ENCODE measurements around the gene ARID5B. TPM values are rescaled to one million over a fixed set of nuclear protein-coding genes. Genes with fewer than 3 reads are reported as not detected.

The ARID5B gene
- total RNA-seq, 1 donor from 2014 or later, result 76.8 TPM

DNA sequence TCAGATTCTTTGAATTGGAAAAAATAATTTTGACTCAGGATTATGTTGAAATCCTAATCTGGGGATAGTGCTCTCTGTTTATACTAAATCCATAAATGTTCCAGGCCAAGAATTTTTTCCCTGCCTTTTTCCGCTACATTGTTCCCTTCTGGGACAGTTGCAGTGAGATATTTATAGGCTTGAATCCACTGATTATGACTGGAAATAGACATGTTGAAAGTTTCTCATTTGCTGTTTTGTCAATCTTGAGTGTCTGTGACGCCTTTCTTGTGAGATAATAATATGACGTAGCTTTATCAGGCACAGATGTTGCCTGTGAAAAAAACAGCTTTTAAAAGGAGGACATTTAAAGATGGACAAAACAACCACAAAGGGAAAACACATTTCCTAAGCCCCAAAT, 155.9 kb downstream of the ARID5B start:
- no peak for DNase-seq
- H3K36me3 Mint-ChIP-seq (ENCODE audit: low read depth), result peaks cover 93% of the 10 kb centered on the region
- no peak for ATAC-seq (ENCODE audit: low read depth)
- peaks cover 94% of the 10 kb centered on the region for H3K4me1 Mint-ChIP-seq
- H3K4me3 Mint-ChIP-seq, result no peak overlapping the region
- peak overlapping the region; percentile 41 for H3K27ac Mint-ChIP-seq
- intact Hi-C loops (cut with micrococcal nuclease), result loop anchor here (10.0 kb wide), 1 partner anchor 773 kb away; no protein-coding TSS in a partner anchor
- H3K27me3 Mint-ChIP-seq, result no peaks in the 10 kb centered on the region
- ChIA-PET POLR2A (interaction anchor here (2.1 kb wide), 1 partner anchor 23 kb away, joined by 9 read pairs; no protein-coding TSS in a partner anchor), CTCF (no interaction called here)
- H3K9me3 Mint-ChIP-seq, result peaks cover 2% of the 10 kb centered on the region
- TF ChIP-seq, protein P1, sequence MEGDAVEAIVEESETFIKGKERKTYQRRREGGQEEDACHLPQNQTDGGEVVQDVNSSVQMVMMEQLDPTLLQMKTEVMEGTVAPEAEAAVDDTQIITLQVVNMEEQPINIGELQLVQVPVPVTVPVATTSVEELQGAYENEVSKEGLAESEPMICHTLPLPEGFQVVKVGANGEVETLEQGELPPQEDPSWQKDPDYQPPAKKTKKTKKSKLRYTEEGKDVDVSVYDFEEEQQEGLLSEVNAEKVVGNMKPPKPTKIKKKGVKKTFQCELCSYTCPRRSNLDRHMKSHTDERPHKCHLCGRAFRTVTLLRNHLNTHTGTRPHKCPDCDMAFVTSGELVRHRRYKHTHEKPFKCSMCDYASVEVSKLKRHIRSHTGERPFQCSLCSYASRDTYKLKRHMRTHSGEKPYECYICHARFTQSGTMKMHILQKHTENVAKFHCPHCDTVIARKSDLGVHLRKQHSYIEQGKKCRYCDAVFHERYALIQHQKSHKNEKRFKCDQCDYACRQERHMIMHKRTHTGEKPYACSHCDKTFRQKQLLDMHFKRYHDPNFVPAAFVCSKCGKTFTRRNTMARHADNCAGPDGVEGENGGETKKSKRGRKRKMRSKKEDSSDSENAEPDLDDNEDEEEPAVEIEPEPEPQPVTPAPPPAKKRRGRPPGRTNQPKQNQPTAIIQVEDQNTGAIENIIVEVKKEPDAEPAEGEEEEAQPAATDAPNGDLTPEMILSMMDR (IDR thresholded peaks at IDR 0.05), result no peak

DNA sequence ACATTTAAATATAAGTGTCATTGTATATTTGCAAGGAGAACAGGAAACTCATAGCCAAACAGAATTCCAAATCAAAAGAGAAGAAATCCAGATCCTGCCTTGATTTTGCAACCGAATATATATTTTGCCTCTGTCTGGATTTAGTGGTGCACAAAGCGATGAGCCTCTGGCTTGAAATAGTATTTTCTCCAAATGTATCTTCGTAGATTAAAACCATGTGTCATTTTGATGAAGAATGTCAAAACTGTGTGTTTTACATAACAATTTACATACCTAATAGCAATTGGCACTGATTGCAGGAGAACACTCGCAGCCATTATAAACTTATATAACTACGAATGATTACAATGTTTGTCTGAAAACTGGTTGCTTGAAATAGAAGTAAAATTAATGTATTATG, 156.4 kb downstream of the ARID5B start:
- TF ChIP-seq, protein P1 (IDR thresholded peaks at IDR 0.05), result no peak
- peaks cover 93% of the 10 kb centered on the region for H3K36me3 Mint-ChIP-seq (ENCODE audit: low read depth)
- ChIA-PET POLR2A (interaction anchor here (2.7 kb wide), 1 partner anchor 22 kb away, joined by 14 read pairs; no protein-coding TSS in a partner anchor), CTCF (no interaction called here)
- no peaks in the 10 kb centered on the region for H3K9me3 Mint-ChIP-seq
- peak overlapping the region; percentile 41 for H3K27ac Mint-ChIP-seq
- H3K27me3 Mint-ChIP-seq, result no peaks in the 10 kb centered on the region
- intact Hi-C loops (cut with micrococcal nuclease), result loop anchor here (10.0 kb wide), 1 partner anchor 773 kb away; no protein-coding TSS in a partner anchor
- DNase-seq, result no peak
- H3K4me1 Mint-ChIP-seq, result peaks cover 93% of the 10 kb centered on the region
- no peak overlapping the region for H3K4me3 Mint-ChIP-seq
- ATAC-seq (ENCODE audit: low read depth), result no peak

DNA sequence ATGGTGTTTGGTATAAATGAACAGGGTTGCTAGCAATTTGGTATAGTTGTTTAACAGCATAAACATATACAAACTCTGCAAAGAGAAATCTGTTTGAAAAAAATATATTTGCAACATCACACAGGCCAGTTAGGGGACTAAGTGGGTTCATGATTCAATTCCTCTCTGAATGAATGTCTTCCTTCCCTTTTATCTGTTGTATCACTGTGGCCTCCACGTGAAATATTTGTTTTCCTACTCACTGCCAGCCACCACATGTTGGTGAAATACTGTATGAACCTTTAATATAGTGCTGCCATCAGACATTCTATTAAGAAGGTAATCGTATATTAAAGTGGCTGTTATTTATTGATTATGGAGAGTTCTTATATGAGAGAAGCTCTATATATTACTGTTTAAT, 157.0 kb downstream of the ARID5B start:
- Mint-ChIP-seq H3K4me3 (no peak overlapping the region), H3K27me3 (no peaks in the 10 kb centered on the region), H3K4me1 (peaks cover 91% of the 10 kb centered on the region), H3K36me3 (ENCODE audit: low read depth) (peaks cover 92% of the 10 kb centered on the region), H3K9me3 (no peaks in the 10 kb centered on the region), H3K27ac (no peak overlapping the region)
- no peak for DNase-seq
- CTCF ChIA-PET, result interaction anchor here (0.7 to 1.5 kb wide), 3 partner anchors 21 to 206 kb away, joined by 3 to 5 read pairs (median 5); no protein-coding TSS in a partner anchor
- POLR2A ChIA-PET, result interaction anchor here (1.0 to 2.7 kb wide), 3 partner anchors 8 to 156 kb away, joined by 3 to 14 read pairs (median 14); no protein-coding TSS in a partner anchor
- no peak for ATAC-seq (ENCODE audit: low read depth)
- TF ChIP-seq, protein P1 (IDR thresholded peaks at IDR 0.05), result no peak
- intact Hi-C loops (cut with micrococcal nuclease), result loop anchor here (10.0 kb wide), 1 partner anchor 774 kb away; no protein-coding TSS in a partner anchor

DNA sequence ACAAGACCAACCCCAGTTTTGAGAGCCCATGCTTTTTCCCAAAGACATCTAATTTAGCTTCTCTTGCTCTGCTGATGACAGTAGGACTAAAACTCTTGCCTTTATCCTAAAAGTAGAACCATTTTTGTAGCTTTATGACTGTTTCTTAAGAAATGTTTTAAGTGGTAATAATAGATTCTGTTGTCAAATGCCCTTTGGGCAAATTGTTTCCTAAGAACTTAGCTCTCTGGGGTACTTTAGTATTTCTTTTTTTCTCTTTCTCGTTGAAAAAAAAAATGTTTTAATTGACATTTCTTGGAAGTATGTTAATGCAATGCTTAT, 157.4 kb downstream of the ARID5B start:
- Mint-ChIP-seq H3K27ac (peak overlapping the region; percentile 73), H3K4me1 (peaks cover 91% of the 10 kb centered on the region), H3K9me3 (no peaks in the 10 kb centered on the region), H3K36me3 (ENCODE audit: low read depth) (peaks cover 92% of the 10 kb centered on the region), H3K4me3 (no peak overlapping the region), H3K27me3 (no peaks in the 10 kb centered on the region)
- DNase-seq (no peak), ATAC-seq (ENCODE audit: low read depth) (no peak)
- intact Hi-C loops (cut with micrococcal nuclease), result loop anchor here (10.0 kb wide), 1 partner anchor 774 kb away; no protein-coding TSS in a partner anchor
- TF ChIP-seq, protein P1 (IDR thresholded peaks at IDR 0.05), result no peak
- POLR2A ChIA-PET, result interaction anchor here (1.0 to 2.7 kb wide), 3 partner anchors 8 to 156 kb away, joined by 3 to 14 read pairs (median 14); no protein-coding TSS in a partner anchor
- CTCF ChIA-PET, result interaction anchor here (0.7 to 1.5 kb wide), 3 partner anchors 20 to 205 kb away, joined by 3 to 5 read pairs (median 5); no protein-coding TSS in a partner anchor

DNA sequence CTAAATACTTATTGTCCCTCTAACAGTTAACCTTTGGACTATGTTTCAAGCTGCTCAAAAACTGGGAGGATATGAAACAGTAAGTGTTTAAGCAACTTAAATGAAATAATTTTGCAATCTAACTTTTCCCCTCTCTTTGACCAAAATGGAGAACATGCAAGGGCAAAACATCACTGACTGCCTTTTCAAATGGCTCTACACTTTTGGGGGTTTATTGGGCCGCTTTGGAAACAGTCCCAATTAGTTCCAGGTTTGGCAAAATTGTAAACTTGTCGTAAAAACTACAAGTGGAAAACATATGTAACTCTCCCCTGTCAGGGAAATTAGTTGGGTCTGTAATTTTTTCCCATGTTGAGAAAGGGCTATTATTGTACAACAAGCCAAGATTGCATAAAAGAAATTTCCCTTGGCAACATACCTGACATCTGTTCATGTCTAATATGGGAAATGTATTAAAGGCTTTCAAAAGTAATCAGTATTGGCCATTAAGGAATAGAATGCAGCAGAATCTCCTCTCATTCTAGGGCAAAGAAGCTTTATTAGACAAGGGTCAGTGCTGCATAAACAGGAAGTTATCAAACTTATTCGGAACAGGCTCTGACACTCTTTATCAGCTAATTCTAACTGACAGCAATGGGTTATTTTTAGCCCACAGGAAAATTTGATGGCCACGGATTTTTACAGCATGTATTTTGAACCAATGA, 157.9 kb downstream of the ARID5B start:
- no peak for ATAC-seq (ENCODE audit: low read depth)
- H3K27ac Mint-ChIP-seq, result peak overlapping the region; percentile 73
- intact Hi-C loops (cut with micrococcal nuclease), result loop anchor here (10.0 kb wide), 1 partner anchor 775 kb away; no protein-coding TSS in a partner anchor
- TF ChIP-seq, protein P1 (IDR thresholded peaks at IDR 0.05), result no peak
- peaks cover 86% of the 10 kb centered on the region for H3K4me1 Mint-ChIP-seq
- H3K27me3 Mint-ChIP-seq, result no peaks in the 10 kb centered on the region
- H3K9me3 Mint-ChIP-seq, result no peaks in the 10 kb centered on the region
- H3K4me3 Mint-ChIP-seq, result no peak overlapping the region
- ChIA-PET POLR2A (interaction anchor here (0.7 to 2.7 kb wide), 8 partner anchors 9 to 184 kb away, joined by 3 to 14 read pairs (median 4); no protein-coding TSS in a partner anchor), CTCF (interaction anchor here (0.7 to 1.8 kb wide), 4 partner anchors 20 to 205 kb away, joined by 3 to 6 read pairs (median 5); no protein-coding TSS in a partner anchor)
- H3K36me3 Mint-ChIP-seq (ENCODE audit: low read depth), result peaks cover 93% of the 10 kb centered on the region
- no peak for DNase-seq

All from activated B cell treated with CpG ODN at 0.5 μM for 24 hours (primary cell).